ENCODE measurements around the gene DENND1A.

Gene DENND1A

GRCh38 chr9:123368536-123369153, 561.3 kb downstream of the DENND1A start:
- in situ Hi-C loops (cut with MboI; ENCODE audit: low sequenced_read_pairs) = no loop called here

DNA sequence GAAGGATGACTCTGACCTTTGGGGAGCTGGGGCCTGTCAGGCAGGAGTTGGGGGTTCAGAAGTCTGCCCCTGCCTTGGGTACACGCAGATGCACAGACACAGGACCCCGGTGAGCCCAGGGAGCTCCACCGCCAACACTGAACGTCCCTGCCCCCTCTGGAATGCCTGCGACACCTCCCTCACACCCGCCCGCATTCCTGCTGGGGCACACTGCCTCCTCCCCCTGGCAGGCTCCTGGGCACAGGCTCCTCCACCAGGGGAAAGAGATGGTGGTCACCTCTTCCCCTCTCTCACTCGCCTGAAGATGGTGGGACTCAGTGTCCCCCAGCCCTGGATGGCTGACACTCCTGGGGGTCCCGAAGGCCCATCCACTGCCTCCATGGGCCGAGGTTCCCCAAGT, 561.9 kb downstream of the DENND1A start:
- in situ Hi-C loops (cut with MboI; ENCODE audit: low sequenced_read_pairs) = no loop called here

DNA sequence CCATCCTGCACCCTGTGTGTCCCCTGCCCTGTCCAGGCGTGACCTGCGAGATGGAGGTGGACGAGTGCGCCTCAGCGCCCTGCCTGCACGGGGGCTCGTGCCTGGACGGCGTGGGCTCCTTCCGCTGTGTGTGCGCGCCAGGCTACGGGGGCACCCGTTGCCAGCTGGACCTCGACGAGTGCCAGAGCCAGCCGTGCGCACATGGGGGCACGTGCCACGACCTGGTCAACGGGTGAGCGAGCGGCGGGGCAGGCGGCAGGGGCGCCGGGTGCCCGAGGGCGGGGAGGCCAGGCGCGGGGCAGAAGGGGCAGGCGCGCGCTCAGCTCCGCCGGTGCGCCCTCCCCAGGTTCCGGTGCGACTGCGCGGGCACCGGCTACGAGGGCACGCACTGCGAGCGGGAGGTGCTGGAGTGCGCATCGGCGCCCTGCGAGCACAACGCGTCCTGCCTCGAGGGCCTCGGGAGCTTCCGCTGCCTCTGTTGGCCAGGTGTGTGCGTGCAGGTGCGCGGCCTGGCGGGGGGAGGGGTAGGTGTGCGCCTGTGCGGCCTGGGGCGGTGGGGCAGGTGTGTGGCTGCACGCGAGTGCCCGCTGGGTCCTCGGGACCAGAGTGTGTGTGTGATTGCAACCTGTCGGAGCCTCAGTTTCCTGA, 563.9 kb downstream of the DENND1A start:
- in situ Hi-C loops (cut with MboI; ENCODE audit: low sequenced_read_pairs) = no loop called here

DNA sequence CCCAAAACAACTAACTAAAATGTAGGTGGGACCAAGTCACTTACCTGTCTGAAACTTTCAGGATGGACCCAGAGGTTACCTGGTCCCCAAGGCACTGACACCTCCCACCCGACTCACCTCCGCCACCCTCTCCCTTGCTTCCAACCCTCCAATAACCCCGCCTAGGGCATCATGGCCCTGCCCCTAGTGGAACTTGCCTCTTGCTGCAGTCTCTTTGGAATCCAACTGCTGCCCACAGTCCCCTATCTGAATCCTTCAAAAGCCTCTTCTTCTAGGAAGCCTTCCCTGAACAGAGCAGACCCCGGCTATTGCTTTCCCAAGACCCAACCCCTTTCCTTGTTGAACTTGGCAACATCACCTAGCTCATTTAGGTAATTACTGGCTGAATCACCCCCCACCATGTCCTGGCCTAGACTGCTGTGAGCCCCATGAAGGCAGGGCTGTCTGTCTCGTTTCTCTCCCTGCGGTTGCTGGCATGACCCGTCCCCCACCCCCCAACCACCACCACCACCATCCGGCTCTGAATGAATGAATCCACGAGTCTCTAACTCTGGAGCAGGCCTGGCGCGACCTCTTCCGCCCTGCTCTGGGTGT, 564.5 kb downstream of the DENND1A start:
- in situ Hi-C loops (cut with MboI; ENCODE audit: low sequenced_read_pairs) = no loop called here

GRCh38 chr9:123364241-123364824, 565.6 kb downstream of the DENND1A start:
- in situ Hi-C loops (cut with MboI; ENCODE audit: low sequenced_read_pairs) = no loop called here

DNA sequence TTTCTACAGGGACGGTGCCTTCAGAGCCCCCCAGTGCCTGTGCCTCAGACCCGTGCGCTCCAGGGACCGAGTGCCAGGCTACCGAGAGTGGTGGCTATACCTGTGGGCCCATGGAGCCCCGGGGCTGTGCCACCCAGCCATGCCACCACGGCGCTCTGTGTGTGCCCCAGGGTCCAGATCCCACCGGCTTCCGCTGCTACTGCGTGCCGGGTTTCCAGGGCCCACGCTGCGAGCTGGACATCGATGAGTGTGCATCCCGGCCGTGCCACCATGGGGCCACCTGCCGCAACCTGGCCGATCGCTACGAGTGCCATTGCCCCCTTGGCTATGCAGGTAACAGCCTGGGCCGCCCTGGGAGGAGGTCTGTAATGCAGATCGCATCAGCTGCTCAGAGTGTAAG, 567.1 kb downstream of the DENND1A start:
- in situ Hi-C loops (cut with MboI; ENCODE audit: low sequenced_read_pairs) = no loop called here

GRCh38 chr9:123361731-123362510, 568.0 kb downstream of the DENND1A start:
- in situ Hi-C loops (cut with MboI; ENCODE audit: low sequenced_read_pairs) = no loop called here

GRCh38 chr9:123361086-123361730, 568.7 kb downstream of the DENND1A start:
- in situ Hi-C loops (cut with MboI; ENCODE audit: low sequenced_read_pairs) = no loop called here

DNA sequence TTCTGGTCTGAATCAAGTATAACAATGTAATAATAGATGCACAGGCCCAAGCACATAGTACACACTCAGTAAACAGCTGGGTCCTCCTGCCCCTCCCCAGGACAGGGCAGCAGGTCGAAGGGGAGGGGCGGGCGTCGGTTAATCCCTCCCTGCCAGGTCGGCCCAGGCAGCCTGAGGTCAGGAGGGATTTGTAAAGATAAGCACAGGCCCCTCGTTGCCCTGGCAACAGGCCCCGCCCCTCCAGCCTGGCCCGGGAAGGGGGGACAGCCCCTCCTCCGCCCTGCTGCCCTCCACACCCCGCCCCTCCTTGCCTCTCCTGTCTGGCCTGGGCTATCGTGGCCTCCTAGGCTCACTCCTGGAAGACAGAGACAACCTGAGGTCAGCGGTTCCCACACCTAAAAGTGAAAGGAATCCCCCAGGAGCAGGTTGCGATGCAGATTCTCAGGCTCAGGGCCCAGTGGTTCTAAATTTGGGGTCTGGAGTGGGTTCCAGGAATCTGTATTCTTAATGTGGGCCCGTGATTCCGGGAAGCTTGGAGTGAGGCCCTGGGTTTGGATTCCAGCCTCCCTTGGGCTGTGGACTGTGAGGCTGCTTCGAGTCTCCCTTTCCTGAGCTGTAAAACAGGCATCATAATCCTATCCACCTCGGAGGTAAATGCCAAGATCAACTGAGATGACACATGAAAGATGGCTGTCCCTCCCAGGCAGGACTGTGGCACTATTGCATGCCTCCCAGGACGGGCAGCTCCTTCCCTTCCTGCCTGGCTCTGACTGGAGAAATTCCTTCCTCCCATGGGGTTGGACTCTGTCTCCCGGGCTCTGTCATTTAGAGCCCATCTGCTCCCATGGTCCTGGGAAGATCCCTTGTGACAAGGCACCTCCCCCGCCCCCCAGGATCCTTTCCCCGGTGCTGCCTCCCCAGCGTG, 569.5 kb downstream of the DENND1A start:
- in situ Hi-C loops (cut with MboI; ENCODE audit: low sequenced_read_pairs) = no loop called here

DNA sequence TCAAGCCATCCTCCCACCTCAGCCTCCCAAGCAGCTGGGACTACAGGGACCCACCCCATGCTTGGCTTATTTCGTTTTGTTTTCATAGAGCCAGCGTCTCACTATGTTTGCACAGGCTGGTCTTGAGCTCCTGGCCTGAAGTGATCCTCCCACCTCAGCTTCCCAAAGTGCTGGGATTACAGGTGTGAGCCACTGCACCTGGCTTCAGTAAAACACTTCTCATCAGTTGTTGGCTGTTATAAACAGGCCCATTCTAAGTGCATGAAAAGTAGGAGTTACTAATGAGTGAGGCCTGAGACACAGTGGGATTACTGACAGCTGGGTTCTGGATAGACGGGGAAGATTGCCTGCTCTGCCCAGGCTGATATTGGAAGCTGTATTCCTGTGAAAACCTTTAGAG, 570.4 kb downstream of the DENND1A start:
- in situ Hi-C loops (cut with MboI; ENCODE audit: low sequenced_read_pairs) = no loop called here

GRCh38 chr9:123359106-123359505, 570.8 kb downstream of the DENND1A start:
- in situ Hi-C loops (cut with MboI; ENCODE audit: low sequenced_read_pairs) = no loop called here

- in situ Hi-C loops (cut with MboI; ENCODE audit: low sequenced_read_pairs) = no loop called here
These were observed 571.6 kb downstream of the DENND1A start for GRCh38 chr9:123358181-123358905.

DNA sequence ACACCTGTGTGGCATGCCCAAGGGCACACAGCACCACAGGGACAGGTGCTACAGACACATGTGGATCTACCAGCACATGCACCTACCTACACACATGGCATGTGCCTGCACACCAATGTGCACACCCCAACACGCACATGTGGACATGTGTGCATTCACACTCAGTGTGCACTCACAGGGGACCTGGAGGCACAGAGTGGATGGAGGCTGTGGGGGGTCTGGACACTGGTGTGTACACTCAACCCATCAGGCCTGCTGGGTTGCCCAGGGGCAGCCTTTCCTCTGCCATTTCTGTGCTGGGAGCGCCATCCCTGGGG, 572.2 kb downstream of the DENND1A start:
- in situ Hi-C loops (cut with MboI; ENCODE audit: low sequenced_read_pairs) = no loop called here

DNA sequence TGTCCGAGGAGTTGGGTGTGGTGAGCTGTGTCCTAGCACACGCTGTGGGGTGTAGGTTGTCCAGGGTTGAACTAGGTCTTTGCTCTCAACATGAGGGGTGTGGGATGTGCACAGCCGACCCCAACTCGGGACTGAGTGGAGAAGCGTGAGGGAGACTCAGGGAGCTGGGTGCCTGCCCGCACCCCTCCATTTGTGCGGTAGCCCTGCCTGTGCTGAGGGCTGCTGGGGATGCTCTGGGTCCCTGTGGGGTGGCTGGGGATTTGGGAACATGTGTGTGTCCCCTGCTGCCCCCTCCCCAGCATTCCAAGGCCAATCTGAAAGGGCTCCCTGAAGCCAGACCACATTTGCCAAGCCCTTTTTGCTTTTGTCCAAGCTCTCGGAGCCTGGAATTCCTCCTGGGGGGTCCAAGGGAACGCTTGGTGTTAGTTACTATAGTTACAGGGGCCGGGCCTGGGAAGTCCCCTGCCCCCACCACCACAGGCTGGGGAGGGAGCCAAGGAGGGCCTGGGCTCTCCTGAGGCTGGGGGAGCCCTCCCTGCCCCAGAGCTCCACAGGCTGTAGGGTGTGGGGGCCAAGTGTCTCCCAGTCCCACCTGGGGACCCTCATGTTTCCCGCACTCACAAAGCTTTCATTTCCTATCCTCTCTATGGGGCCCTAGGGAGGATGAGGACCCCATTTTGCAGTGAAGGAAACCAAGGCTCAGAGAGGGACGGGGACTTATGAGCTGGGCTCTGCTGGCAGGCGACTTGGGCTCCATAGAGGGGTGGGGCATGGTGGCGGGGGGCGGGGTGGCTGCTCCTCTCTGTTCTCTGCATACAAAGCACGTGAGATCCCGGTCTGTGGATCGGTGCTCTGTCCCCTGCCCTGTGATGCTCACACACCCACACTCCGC, 572.8 kb downstream of the DENND1A start:
- in situ Hi-C loops (cut with MboI; ENCODE audit: low sequenced_read_pairs) = no loop called here

DNA sequence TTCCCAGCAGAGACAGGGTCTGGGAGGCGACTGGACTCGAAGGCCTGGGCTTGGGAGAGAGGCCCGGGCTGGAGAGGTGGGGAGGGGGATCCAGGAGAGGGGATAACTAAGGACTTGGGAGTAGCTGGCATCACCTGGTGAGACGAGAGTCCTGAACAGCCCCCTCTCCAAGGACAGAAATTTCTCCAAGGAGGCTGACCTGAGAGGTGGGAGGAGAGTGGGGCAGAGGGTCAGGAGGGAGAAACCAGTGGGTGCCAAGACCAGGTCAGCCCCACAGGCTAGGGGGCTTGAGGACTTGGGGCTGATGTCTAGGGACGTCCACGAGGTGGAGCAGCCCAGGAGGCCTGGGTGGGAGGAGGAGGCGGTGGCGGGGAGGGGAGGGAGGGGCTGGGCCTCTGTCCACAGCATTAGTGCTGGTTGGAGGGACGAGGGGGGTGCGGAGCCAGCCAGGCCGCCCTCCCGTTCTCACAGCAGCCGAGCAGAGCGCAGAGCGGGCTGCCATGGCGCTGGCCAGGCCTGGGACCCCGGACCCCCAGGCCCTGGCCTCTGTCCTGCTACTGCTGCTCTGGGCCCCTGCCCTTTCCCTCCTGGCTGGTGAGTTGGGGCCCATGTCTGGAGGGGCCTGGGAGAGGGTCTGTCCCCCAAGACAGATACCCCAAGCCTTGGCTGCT, 574.0 kb downstream of the DENND1A start, which contains the start of gene CRB2:
Gene CRB2, plus strand, starts transcription at position 437 of the 671 bp plus-strand sequence. Its CDS starts 64 bp downstream, at position 501.
- in situ Hi-C loops (cut with MboI; ENCODE audit: low sequenced_read_pairs) = no loop called here

GRCh38 chr9:123354806-123355508, 575.0 kb downstream of the DENND1A start:
- in situ Hi-C loops (cut with MboI; ENCODE audit: low sequenced_read_pairs) = no loop called here

DNA sequence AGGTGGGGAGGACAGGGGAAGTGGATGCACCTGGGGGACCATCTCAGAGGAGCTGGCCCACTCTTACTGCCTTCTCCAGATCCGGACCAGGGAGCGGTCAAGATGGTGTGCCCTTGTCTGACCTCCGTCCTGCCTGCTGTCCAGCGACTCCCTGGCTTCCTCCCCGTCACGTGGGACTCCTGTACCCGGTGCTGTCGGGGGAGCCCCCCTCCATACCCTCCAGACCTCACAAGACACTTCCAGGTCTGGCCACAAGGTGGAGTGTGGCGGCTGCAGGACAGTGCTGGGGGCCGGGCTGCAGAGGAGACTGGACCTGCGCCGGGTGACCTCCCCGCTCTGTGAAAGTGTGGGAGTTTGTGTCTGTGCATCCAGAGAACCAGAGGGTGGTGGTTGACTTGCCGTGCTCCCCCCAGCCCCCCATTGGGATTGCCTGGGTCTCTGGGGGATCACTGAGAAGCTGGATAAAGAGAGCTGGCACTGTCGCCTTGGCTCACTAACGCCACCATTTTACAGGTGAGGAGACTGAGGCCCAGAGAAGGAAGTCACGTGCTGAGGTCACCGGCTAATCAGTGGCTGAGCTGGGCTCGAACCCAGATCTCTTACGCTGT, 575.8 kb downstream of the DENND1A start:
- in situ Hi-C loops (cut with MboI; ENCODE audit: low sequenced_read_pairs) = no loop called here
